ENCODE measurements around the gene RPL23.

- TF ChIP-seq, protein P1, sequence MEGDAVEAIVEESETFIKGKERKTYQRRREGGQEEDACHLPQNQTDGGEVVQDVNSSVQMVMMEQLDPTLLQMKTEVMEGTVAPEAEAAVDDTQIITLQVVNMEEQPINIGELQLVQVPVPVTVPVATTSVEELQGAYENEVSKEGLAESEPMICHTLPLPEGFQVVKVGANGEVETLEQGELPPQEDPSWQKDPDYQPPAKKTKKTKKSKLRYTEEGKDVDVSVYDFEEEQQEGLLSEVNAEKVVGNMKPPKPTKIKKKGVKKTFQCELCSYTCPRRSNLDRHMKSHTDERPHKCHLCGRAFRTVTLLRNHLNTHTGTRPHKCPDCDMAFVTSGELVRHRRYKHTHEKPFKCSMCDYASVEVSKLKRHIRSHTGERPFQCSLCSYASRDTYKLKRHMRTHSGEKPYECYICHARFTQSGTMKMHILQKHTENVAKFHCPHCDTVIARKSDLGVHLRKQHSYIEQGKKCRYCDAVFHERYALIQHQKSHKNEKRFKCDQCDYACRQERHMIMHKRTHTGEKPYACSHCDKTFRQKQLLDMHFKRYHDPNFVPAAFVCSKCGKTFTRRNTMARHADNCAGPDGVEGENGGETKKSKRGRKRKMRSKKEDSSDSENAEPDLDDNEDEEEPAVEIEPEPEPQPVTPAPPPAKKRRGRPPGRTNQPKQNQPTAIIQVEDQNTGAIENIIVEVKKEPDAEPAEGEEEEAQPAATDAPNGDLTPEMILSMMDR (IDR thresholded peaks at IDR 0.05; ENCODE audit: low read length), result no peak
- TF ChIP-seq EZH2 (optimal IDR thresholded peaks at IDR 0.05; ENCODE audit: low read depth, low read length), result no peak
Observed at GRCh38 chr17:38885044-38885727, 31.7 kb upstream of the RPL23 start.
